Body of pancreas (tissue), 4 donors: ENCODE data around the gene SMPD3. TPM values are rescaled to one million over a fixed set of nuclear protein-coding genes. Genes with fewer than 3 reads are reported as not detected.

Experiments used
- ATAC-seq: fragments of 150-250 bp; one replicate; pipeline ENCODE4 v1.9.1; 2016
- DNase-seq, 4 donors: peaks; one replicate each; pipeline ENCODE4 v3.0.0-alpha.2; 2019
- H3K27ac ChIP-seq, 4 donors: fragments of 200-600 bp; sonication (generic); 1 replicate in 3 of 4; 2 replicates in 1 of 4; pipeline versions ENCODE4 v1.5.1 to v1.6.1; 2016 to 2019; ENCODE audit warnings: mild to moderate bottlenecking in 1 of 4, mixed read lengths in 1 of 4, moderate library complexity in 1 of 4
- H3K27me3 ChIP-seq, 2 donors: fragments of 200-600 bp; sonication (generic); one replicate each; pipeline ENCODE4 v1.6.0; 2016; ENCODE audit warnings: mild to moderate bottlenecking in 1 of 2
- H3K36me3 ChIP-seq, 2 donors: fragments of 200-600 bp; sonication (generic); replicated peaks in 1 of 2; 2 replicates each; pipeline ENCODE4 v1.5.1; 2016; ENCODE audit warnings: low read depth in 2 of 2; ENCODE audit not compliant: insufficient read depth in 1 of 2
- H3K4me1 ChIP-seq: fragments of 200-600 bp; sonication (generic); one replicate; pipeline ENCODE4 v1.6.0; 2016
- H3K4me3 ChIP-seq, 2 donors: fragments of 200-600 bp; sonication (generic); 1 replicate in 1 of 2; 2 replicates in 1 of 2; pipeline ENCODE4 v1.5.1; 2016 to 2019
- H3K9me3 ChIP-seq, 3 donors: fragments of 200-600 bp; sonication (generic); 1 replicate in 2 of 3; 2 replicates in 1 of 3; pipeline ENCODE4 v1.5.1; 2016
- POLR2A ChIP-seq, 3 donors: fragments of 450-650 bp; IDR thresholded peaks; one replicate each; pipeline ENCODE4 v1.6.1; 2016; ENCODE audit warnings: antibody characterized with exemption in 3 of 3, mild to moderate bottlenecking in 2 of 3
- WGBS, 2 donors: methylation state at CpG; one replicate each; pipeline ENCODE4 v1.1.5; 2017; 5-methylcytosine and 5-hydroxymethylcytosine counted together
- intact Hi-C: fragments of 100-400 bp; cut with DNase I; formaldehyde crosslinking; loops from one replicate; pipeline ENCODE4 v1.15.1; 2023
- total RNA-seq, 2 donors: library from RNA; depleted of rRNA; stranded (reverse); fragments of >200 nt; gene quantifications; one replicate each; pipeline ENCODE4 v1.1.0, GENCODE V29; 2016
- TF ChIP-seq, protein P1 (sequence below), 7 experiments: fragments of 450-650 bp in 4 of 7; fragments of 200-600 bp in 3 of 7; sonication (generic) in 3 of 7; IDR thresholded peaks; one replicate each; pipeline ENCODE4 v1.5.1; 2016 to 2019; ENCODE audit warnings: antibody characterized with exemption in 7 of 7

The SMPD3 gene
- total RNA-seq, 2 donors from 2014 or later = 1.3 to 4.6 TPM

DNA sequence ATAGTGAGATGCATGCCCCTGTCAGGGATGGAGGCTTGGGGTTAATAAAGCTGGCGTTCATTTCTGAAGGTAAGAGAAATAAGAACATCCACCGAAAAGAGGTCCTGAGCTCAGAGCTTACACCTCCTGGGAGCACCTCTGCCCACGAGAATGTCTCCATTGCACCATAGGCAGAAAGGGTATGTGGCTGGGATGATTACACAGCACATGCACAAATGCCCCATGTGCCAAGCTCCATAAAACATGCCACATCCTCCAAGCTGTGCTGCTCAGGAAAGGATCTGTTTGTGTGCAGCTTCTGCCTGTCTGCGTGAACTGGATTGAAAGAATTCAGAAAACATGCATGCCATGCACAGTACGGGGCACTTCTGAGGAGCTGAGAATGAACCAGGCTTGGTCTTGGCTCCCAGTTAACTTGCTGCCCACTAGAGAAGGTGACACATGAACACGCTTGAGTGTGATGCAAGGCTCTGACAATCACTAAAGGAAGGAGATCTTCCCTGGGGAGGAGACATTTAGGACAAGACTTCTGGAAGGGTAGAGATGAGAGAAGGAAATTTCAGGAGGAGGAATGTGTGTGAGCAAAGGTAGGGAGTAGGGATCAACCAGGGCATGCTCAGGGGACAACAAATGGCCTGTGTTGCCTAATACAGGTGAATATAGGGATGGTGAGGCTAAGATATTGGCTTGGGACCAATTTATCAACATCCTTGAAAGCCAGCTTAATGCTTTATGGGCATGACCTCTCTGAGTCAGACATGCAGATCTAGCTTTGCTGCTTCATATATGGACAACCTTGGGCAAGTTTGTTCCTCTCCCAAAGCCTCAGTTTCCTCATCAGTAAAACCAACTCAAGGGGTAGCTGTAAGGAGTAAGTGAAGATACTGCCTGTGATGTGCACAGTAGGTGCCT lies 32.0 kb upstream of the SMPD3 start:
- Histone ChIP-seq H3K9me3 (no peaks in the 10 kb centered on the region), H3K36me3 (no peaks in the 10 kb centered on the region), H3K4me3 (no peak overlapping the region), H3K27me3 (no peaks in the 10 kb centered on the region), H3K4me1 (no peaks in the 10 kb centered on the region), H3K27ac (no peak overlapping the region)
- TF ChIP-seq, protein P1, sequence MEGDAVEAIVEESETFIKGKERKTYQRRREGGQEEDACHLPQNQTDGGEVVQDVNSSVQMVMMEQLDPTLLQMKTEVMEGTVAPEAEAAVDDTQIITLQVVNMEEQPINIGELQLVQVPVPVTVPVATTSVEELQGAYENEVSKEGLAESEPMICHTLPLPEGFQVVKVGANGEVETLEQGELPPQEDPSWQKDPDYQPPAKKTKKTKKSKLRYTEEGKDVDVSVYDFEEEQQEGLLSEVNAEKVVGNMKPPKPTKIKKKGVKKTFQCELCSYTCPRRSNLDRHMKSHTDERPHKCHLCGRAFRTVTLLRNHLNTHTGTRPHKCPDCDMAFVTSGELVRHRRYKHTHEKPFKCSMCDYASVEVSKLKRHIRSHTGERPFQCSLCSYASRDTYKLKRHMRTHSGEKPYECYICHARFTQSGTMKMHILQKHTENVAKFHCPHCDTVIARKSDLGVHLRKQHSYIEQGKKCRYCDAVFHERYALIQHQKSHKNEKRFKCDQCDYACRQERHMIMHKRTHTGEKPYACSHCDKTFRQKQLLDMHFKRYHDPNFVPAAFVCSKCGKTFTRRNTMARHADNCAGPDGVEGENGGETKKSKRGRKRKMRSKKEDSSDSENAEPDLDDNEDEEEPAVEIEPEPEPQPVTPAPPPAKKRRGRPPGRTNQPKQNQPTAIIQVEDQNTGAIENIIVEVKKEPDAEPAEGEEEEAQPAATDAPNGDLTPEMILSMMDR (IDR thresholded peaks at IDR 0.05) = no peak
- no peak for TF ChIP-seq POLR2A (IDR thresholded peaks at IDR 0.05)
- ATAC-seq (no peak), DNase-seq (no peak)
- intact Hi-C loops = no loop called here
- WGBS, 2 donors = 87 to 88% methylated on average over 6 of the region's 6 CpGs

GRCh38 chr16:68479271-68479670 lies 31.0 kb upstream of the SMPD3 start:
- Histone ChIP-seq H3K9me3 (no peaks in the 10 kb centered on the region), H3K4me1 (no peaks in the 10 kb centered on the region), H3K27ac (no peak overlapping the region), H3K27me3 (no peaks in the 10 kb centered on the region), H3K36me3 (no peaks in the 10 kb centered on the region), H3K4me3 (no peak overlapping the region)
- TF ChIP-seq POLR2A (IDR thresholded peaks at IDR 0.05) = no peak
- TF ChIP-seq, protein P1 (IDR thresholded peaks at IDR 0.05) = no peak
- intact Hi-C loops = no loop called here
- ATAC-seq (no peak), DNase-seq (no peak)
- 77 to 78% methylated on average over 2 of the region's 2 CpGs for WGBS, 2 donors

DNA sequence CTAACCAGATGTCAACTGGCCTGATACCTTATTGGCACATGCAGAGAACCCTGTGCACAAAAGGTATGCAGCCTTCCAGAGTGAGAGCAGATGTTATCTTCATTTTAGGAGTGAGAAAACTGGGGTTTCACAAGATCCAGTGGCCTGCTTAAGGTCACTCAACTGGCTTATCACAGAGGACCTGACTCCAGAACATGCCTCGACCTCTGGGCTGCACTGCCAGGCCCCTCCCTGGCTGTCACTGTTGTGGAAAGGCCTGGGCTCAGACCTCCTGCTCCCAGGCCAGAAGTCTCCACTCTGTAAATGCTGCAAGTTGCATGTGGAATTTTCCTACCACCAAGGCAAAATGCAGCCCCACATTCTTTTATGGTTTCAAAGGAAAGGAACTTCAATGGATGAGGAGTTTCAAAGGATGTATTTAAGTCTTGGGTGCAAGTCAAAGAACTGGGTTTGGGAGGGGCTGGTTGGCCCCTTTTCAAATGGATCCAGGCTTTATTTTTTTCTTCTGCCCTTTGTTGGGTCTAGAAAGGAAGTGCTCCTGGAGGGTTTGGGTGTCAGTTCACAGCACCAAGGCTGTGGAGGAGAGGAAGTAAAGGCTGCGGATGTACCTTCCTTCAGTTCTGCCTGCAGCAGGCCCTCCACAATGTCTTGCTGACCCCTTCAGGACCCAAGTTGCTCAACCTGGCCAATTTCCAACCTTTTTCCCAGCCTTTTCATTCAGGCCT lies 30.4 kb upstream of the SMPD3 start:
- no peaks in the 10 kb centered on the region for H3K27me3 ChIP-seq
- no peaks in the 10 kb centered on the region for H3K4me1 ChIP-seq
- no peak overlapping the region for H3K27ac ChIP-seq
- TF ChIP-seq, protein P1 (IDR thresholded peaks at IDR 0.05) = no peak
- TF ChIP-seq POLR2A (IDR thresholded peaks at IDR 0.05) = no peak
- no peaks in the 10 kb centered on the region for H3K9me3 ChIP-seq
- H3K36me3 ChIP-seq = no peaks in the 10 kb centered on the region
- H3K4me3 ChIP-seq = no peak overlapping the region
- intact Hi-C loops = no loop called here
- ATAC-seq (no peak), DNase-seq (no peak)
- 55 to 72% methylated on average over 2 of the region's 2 CpGs for WGBS, 2 donors

DNA sequence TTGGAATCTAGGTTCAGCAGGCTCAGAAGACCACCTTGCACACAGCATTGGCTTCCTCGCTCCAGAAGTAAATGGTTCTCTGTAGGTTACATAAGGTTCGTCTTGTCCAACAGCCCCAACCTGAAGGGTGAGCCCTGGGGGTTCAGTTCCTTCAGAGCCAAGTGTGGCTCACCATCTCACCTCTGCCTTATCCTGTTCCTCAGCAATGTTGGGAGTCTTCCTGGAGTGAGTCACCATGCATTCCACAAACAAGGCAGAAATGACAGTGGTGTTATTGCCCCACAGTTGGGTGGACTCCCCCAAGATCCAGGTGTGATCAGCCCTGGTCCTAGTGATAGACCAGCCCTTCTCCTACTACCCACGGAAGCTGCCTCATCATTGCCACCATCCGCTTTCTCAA lies 26.8 kb upstream of the SMPD3 start:
- no peak for DNase-seq
- intact Hi-C loops = no loop called here
- no peak overlapping the region for H3K4me3 ChIP-seq
- H3K27me3 ChIP-seq = no peaks in the 10 kb centered on the region
- H3K36me3 ChIP-seq = no peaks in the 10 kb centered on the region
- H3K4me1 ChIP-seq = peaks cover 9% of the 10 kb centered on the region
- H3K9me3 ChIP-seq = no peaks in the 10 kb centered on the region
- no peak overlapping the region for H3K27ac ChIP-seq
- WGBS, 2 donors = 86% methylated on average over 3 to 4 of the region's 4 CpGs
- ATAC-seq = no peak
- TF ChIP-seq POLR2A (IDR thresholded peaks at IDR 0.05) = no peak
- TF ChIP-seq, protein P1 (IDR thresholded peaks at IDR 0.05) = no peak
